ENCODE data around the gene ZBTB40. TPM values are rescaled to one million over a fixed set of nuclear protein-coding genes. Genes with fewer than 3 reads are reported as not detected.

The ZBTB40 gene
- total and polyA plus RNA-seq, 2 of the 13 experiments (the other 11 are each of a cell fraction or from before 2014, with no cell fraction given): 8.8 to 16.5 TPM

GRCh38 chr1:22451702-22452480 lies at the start of gene ZBTB40 (continued):
- TF ChIP-seq, protein P1, sequence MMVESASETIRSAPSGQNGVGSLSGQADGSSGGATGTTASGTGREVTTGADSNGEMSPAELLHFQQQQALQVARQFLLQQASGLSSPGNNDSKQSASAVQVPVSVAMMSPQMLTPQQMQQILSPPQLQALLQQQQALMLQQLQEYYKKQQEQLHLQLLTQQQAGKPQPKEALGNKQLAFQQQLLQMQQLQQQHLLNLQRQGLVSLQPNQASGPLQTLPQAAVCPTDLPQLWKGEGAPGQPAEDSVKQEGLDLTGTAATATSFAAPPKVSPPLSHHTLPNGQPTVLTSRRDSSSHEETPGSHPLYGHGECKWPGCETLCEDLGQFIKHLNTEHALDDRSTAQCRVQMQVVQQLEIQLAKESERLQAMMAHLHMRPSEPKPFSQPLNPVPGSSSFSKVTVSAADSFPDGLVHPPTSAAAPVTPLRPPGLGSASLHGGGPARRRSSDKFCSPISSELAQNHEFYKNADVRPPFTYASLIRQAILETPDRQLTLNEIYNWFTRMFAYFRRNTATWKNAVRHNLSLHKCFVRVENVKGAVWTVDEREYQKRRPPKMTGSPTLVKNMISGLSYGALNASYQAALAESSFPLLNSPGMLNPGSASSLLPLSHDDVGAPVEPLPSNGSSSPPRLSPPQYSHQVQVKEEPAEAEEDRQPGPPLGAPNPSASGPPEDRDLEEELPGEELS (CRISPR knock-in tag; IDR thresholded peaks at IDR 0.05): peak; percentile 55
- peak; percentile 88 for TF ChIP-seq CREB1 (IDR thresholded peaks at IDR 0.05)
- TF ChIP-seq CREB1 (CRISPR knock-in tag; IDR thresholded peaks at IDR 0.05): peak; percentile 90
- peak; percentile 69 for TF ChIP-seq ZNF281 (CRISPR knock-in tag; IDR thresholded peaks at IDR 0.05; ENCODE audit: borderline replicate concordance)
- TF ChIP-seq, protein P2, sequence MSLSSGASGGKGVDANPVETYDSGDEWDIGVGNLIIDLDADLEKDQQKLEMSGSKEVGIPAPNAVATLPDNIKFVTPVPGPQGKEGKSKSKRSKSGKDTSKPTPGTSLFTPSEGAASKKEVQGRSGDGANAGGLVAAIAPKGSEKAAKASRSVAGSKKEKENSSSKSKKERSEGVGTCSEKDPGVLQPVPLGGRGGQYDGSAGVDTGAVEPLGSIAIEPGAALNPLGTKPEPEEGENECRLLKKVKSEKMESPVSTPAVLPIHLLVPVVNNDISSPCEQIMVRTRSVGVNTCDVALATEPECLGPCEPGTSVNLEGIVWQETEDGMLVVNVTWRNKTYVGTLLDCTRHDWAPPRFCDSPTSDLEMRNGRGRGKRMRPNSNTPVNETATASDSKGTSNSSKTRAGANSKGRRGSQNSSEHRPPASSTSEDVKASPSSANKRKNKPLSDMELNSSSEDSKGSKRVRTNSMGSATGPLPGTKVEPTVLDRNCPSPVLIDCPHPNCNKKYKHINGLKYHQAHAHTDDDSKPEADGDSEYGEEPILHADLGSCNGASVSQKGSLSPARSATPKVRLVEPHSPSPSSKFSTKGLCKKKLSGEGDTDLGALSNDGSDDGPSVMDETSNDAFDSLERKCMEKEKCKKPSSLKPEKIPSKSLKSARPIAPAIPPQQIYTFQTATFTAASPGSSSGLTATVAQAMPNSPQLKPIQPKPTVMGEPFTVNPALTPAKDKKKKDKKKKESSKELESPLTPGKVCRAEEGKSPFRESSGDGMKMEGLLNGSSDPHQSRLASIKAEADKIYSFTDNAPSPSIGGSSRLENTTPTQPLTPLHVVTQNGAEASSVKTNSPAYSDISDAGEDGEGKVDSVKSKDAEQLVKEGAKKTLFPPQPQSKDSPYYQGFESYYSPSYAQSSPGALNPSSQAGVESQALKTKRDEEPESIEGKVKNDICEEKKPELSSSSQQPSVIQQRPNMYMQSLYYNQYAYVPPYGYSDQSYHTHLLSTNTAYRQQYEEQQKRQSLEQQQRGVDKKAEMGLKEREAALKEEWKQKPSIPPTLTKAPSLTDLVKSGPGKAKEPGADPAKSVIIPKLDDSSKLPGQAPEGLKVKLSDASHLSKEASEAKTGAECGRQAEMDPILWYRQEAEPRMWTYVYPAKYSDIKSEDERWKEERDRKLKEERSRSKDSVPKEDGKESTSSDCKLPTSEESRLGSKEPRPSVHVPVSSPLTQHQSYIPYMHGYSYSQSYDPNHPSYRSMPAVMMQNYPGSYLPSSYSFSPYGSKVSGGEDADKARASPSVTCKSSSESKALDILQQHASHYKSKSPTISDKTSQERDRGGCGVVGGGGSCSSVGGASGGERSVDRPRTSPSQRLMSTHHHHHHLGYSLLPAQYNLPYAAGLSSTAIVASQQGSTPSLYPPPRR (CRISPR knock-in tag; IDR thresholded peaks at IDR 0.05; ENCODE audit: borderline replicate concordance): peak; percentile 35; the same call in 1 of the 2 replicates
- TF ChIP-seq ZNF816 (CRISPR knock-in tag; IDR thresholded peaks at IDR 0.05; ENCODE audit: borderline replicate concordance): peak; percentile 84; the same call in 1 of the 2 replicates
- TF ChIP-seq, protein P3, sequence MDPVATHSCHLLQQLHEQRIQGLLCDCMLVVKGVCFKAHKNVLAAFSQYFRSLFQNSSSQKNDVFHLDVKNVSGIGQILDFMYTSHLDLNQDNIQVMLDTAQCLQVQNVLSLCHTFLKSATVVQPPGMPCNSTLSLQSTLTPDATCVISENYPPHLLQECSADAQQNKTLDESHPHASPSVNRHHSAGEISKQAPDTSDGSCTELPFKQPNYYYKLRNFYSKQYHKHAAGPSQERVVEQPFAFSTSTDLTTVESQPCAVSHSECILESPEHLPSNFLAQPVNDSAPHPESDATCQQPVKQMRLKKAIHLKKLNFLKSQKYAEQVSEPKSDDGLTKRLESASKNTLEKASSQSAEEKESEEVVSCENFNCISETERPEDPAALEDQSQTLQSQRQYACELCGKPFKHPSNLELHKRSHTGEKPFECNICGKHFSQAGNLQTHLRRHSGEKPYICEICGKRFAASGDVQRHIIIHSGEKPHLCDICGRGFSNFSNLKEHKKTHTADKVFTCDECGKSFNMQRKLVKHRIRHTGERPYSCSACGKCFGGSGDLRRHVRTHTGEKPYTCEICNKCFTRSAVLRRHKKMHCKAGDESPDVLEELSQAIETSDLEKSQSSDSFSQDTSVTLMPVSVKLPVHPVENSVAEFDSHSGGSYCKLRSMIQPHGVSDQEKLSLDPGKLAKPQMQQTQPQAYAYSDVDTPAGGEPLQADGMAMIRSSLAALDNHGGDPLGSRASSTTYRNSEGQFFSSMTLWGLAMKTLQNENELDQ (CRISPR knock-in tag; IDR thresholded peaks at IDR 0.05; ENCODE audit: borderline replicate concordance): no peak
- TF ChIP-seq ZNF792 (CRISPR knock-in tag; IDR thresholded peaks at IDR 0.05): 0 out of 2 replicates have a peak, but pooled peaks have one; percentile 56
- TF ChIP-seq ZBTB34 (CRISPR knock-in tag; IDR thresholded peaks at IDR 0.05): 0 out of 2 replicates have a peak, but pooled peaks have one; percentile 52
- no peak; the same call in 1 of the 2 replicates for TF ChIP-seq ISL2 (CRISPR knock-in tag; IDR thresholded peaks at IDR 0.05)
- peak; percentile 76 for TF ChIP-seq ZNF143 (CRISPR knock-in tag; IDR thresholded peaks at IDR 0.05)
- TF ChIP-seq MTA3 (CRISPR knock-in tag; IDR thresholded peaks at IDR 0.05): no peak
- no peak for TF ChIP-seq ZFP36 (IDR thresholded peaks at IDR 0.05; ENCODE audit: borderline replicate concordance, low read depth, low read length, partially characterized antibody)

Data from HepG2 (cell line).